ENCODE results near the gene GUK1.

GUK1 gene

DNA sequence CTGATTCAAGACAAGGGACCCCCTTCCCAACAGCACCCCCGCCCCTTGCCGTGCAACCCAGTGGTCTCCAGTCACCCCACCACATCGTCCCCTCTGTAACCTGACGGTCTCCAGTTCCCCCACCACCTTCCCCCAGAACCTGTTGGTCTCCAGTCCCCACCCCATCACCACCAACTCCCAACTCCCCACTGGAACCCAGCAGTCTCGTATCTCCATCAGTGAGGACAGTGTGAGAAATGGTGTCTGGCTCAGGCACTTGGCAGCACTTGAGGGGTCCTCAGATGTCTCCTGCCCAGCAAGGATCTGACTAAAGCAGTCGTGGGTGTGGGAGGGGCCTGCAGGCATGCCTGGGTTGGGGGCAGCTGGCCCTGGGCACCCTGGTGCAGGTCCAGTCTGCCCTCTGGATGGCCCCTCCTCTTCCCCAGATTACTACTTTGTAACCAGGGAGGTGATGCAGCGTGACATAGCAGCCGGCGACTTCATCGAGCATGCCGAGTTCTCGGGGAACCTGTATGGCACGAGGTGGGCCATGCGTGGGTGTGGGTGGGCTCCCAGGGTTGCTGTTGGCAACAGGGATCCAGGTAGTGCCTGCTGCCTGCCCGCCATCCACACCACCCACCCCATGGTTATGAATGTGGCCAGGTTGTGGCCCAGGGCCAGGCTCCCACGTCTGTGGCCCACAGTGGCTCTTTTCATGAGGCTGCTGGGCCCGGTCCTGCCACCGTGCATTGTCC, 6.5 kb downstream of the GUK1 start:
- TF ChIP-seq, protein P1, sequence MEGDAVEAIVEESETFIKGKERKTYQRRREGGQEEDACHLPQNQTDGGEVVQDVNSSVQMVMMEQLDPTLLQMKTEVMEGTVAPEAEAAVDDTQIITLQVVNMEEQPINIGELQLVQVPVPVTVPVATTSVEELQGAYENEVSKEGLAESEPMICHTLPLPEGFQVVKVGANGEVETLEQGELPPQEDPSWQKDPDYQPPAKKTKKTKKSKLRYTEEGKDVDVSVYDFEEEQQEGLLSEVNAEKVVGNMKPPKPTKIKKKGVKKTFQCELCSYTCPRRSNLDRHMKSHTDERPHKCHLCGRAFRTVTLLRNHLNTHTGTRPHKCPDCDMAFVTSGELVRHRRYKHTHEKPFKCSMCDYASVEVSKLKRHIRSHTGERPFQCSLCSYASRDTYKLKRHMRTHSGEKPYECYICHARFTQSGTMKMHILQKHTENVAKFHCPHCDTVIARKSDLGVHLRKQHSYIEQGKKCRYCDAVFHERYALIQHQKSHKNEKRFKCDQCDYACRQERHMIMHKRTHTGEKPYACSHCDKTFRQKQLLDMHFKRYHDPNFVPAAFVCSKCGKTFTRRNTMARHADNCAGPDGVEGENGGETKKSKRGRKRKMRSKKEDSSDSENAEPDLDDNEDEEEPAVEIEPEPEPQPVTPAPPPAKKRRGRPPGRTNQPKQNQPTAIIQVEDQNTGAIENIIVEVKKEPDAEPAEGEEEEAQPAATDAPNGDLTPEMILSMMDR (IDR thresholded peaks at IDR 0.05; ENCODE audit: insufficient read depth, low read depth, low read length, missing control alignments) = no peak

DNA sequence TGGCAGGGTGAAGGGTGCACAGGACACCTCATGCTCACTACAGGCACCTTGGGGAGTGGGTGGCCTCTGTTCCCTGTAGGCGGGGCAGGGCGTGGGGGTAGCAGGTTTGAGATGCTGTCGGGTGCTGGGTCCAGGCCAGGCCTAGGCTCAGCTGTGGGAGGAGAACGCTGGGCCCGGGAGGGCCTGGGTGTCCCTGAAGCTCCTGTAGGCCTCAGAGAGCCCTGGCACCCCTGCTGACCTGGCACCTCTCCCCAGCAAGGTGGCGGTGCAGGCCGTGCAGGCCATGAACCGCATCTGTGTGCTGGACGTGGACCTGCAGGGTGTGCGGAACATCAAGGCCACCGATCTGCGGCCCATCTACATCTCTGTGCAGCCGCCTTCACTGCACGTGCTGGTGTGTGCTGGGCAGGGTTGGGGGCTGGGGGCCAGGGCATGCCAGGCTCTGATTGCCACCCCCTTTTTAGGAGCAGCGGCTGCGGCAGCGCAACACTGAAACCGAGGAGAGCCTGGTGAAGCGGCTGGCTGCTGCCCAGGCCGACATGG, 7.1 kb downstream of the GUK1 start:
- no peak overlapping the region for H3K4me3 ChIP-seq (ENCODE audit: low read depth, low read length)
- TF ChIP-seq, protein P1 (IDR thresholded peaks at IDR 0.05; ENCODE audit: insufficient read depth, low read depth, low read length, missing control alignments) = no peak
- no peak for DNase-seq (ENCODE audit: low read depth)

More for the DNA sequence above, 6.5 kb downstream of the GUK1 start:
- H3K4me3 ChIP-seq (ENCODE audit: low read depth, low read length) = no peak overlapping the region
- DNase-seq (ENCODE audit: low read depth) = no peak

DNA sequence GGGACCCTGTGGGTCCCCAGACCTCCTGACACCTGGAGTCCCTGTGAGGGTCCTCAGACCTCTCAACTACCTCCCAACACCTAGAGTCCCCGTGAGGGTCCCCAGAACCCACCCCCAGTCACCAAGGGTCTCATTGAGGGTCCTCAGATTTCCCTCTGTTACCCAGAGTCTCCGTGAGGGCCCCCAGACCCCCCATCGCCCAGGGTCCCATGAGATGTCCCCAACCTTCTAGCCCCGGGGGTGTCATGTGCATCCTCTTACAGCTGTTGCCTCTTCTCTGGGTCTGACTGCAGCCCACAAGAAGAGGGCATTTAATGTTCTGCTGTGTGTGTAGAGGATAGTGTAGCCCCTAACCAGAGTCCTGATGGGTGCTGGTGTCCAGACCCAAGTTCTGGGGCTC, 7.7 kb downstream of the GUK1 start:
- no peak overlapping the region for H3K4me3 ChIP-seq (ENCODE audit: low read depth, low read length)

DNA sequence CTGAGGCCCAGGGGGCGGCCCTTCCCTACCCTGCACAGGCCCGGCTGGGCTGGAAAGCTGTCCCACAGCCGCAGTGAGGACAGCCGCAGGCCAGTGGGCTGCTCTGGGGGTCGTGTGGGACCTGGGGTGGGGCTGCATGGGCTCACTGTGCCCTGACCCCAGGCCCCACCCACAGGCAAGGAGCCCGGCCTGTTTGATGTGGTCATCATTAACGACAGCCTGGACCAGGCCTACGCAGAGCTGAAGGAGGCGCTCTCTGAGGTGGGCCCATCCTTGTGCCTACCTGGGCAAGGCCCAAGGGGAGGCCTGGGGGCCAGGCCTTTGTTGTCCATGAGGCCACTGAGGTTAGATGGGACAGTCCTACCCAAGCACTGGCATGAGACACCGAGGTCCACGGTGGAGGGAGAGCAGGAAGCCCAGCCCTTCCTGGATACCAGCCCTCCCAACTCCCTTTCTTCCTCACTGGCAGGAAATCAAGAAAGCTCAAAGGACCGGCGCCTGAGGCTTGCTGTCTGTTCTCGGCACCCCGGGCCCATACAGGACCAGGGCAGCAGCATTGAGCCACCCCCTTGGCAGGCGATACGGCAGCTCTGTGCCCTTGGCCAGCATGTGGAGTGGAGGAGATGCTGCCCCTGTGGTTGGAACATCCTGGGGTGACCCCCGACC, 8.2 kb downstream of the GUK1 start:
- TF ChIP-seq, protein P1 (IDR thresholded peaks at IDR 0.05; ENCODE audit: insufficient read depth, low read depth, low read length, missing control alignments) = no peak
- DNase-seq (ENCODE audit: low read depth) = no peak
- H3K4me3 ChIP-seq (ENCODE audit: low read depth, low read length) = no peak overlapping the region

More for the DNA sequence above, 7.7 kb downstream of the GUK1 start:
- DNase-seq (ENCODE audit: low read depth) = no peak
- TF ChIP-seq, protein P1 (IDR thresholded peaks at IDR 0.05; ENCODE audit: insufficient read depth, low read depth, low read length, missing control alignments) = no peak

DNA sequence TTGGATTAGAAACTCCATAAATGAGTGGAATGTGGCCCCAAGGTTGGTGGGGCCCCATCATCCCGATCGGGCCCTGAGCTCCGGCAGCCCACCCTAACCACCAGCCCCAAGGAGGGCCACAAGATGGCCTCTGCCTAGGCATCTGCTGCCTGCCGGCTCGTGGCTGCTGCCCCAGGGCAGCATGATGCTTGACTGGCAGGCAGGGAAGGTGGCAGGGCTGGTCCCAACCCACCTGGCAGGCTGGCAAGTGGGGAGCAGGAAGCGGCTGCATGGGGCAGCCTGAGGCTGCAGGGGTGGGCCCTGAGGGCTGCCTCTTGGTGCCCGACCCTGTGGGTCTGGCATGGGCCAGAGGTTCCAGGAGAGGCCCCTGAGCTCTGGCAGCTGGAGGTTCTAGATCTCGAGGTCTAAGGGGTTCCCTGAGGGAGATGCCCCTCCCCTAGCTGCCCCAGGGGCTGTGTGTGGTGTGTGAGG, 8.9 kb downstream of the GUK1 start:
- TF ChIP-seq, protein P1 (IDR thresholded peaks at IDR 0.05; ENCODE audit: insufficient read depth, low read depth, low read length, missing control alignments) = no peak
- no peak overlapping the region for H3K4me3 ChIP-seq (ENCODE audit: low read depth, low read length)
- no peak for DNase-seq (ENCODE audit: low read depth)

DNA sequence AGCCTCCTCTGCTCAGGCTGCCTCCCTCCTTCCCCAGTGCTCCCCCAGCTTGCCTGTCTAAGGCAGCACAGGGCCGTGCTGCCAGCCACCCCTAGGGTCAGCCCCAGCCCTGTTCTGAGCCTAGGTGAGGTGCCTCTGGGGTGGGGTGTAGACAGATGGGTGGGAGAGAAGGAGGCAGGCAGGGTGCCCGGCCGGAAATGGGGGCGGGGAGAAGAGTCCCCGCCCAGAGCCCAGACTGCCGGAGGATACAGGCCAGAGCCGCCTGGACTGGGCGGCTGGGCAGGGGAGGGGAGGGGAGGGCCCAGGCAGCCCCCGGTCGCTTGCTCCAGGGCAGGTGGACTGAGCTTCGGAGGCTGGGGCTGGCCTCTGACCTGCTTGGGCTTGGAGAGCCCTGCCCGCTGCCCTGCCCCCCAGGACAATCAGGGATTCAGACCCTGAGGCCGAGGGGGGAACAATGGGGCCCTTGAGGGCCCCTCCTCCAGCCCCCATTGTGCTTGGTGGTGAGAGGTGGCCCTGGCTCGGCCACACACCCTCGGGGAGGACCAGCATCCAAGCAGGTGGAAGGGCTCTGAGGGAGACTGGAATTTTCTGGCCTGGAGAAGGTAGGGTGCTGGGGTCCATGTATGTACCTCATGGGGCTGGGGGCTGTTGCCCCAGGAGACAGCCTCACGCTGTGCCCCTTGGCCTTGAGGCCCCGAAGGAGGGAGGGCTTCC, 9.5 kb downstream of the GUK1 start, which contains the start of gene GJC2:
TSS of gene GJC2 (plus strand) at position 525 of the 714 bp plus-strand sequence. CDS start 7,829 bp downstream, outside the sequence.
- DNase-seq (ENCODE audit: low read depth) = no peak
- TF ChIP-seq, protein P1 (IDR thresholded peaks at IDR 0.05; ENCODE audit: insufficient read depth, low read depth, low read length, missing control alignments) = no peak
- H3K4me3 ChIP-seq (ENCODE audit: low read depth, low read length) = no peak within 1 kb of the TSS
